ENCODE measurements around the gene TRIM26.

Gene TRIM26

GRCh38 chr6:30196376-30196775, 16.8 kb downstream of the TRIM26 start:
- TF ChIP-seq CTCF (IDR thresholded peaks at IDR 0.05; ENCODE audit: extremely low read depth, missing control alignments), result no peak
- no peak for DNase-seq (ENCODE audit: low spot score)

GRCh38 chr6:30195951-30196350, 17.3 kb downstream of the TRIM26 start:
- no peak for TF ChIP-seq CTCF (IDR thresholded peaks at IDR 0.05; ENCODE audit: extremely low read depth, missing control alignments)
- no peak for DNase-seq (ENCODE audit: low spot score)

- TF ChIP-seq CTCF (IDR thresholded peaks at IDR 0.05; ENCODE audit: extremely low read depth, missing control alignments), result no peak
- DNase-seq (ENCODE audit: low spot score), result no peak
Observed at GRCh38 chr6:30194797-30195690, 18.2 kb downstream of the TRIM26 start.

GRCh38 chr6:30192076-30192475, 21.1 kb downstream of the TRIM26 start:
- DNase-seq (ENCODE audit: low spot score), result no peak
- TF ChIP-seq CTCF (IDR thresholded peaks at IDR 0.05; ENCODE audit: extremely low read depth, missing control alignments), result no peak

GRCh38 chr6:30188541-30188940, 24.7 kb downstream of the TRIM26 start:
- no peak for TF ChIP-seq CTCF (IDR thresholded peaks at IDR 0.05; ENCODE audit: extremely low read depth, missing control alignments)
- DNase-seq (ENCODE audit: low spot score), result no peak

GRCh38 chr6:30185846-30186484, 27.2 kb downstream of the TRIM26 start:
- no peak for DNase-seq (ENCODE audit: low spot score)
- TF ChIP-seq CTCF (IDR thresholded peaks at IDR 0.05; ENCODE audit: extremely low read depth, missing control alignments), result no peak

- DNase-seq (ENCODE audit: low spot score), result no peak
- TF ChIP-seq CTCF (IDR thresholded peaks at IDR 0.05; ENCODE audit: extremely low read depth, missing control alignments), result no peak
Observed at GRCh38 chr6:30184417-30185031, 28.7 kb downstream of the TRIM26 start.

Data from GM20000 (cell line).